ENCODE data around the gene DYRK3.

- TF ChIP-seq CTCF (IDR thresholded peaks at IDR 0.05) (no peak), POLR2A (IDR thresholded peaks at IDR 0.05) (no peak)
Measured at GRCh38 chr1:206679738-206680211, 44.4 kb downstream of the DYRK3 start.
